SK-N-SH (cell line): ENCODE results near the gene CASP8AP2. TPM values are rescaled to one million over a fixed set of nuclear protein-coding genes. Genes with fewer than 3 reads are reported as not detected.
"Not testable (repeated sequence)": the region's sequence is repeated elsewhere in the genome, so short reads cannot be mapped to it uniquely, and the experiment has no call there.

Experiments
- CTCF ChIA-PET: fragments of 300-600, 350-600 bp; formaldehyde crosslinking; extraction: SDS; loops from one replicate; lab custom pipeline; 2021; lab: Yijun Ruan, JAX
- POLR2A ChIA-PET: fragments of 350-600 bp; sonication (Branson Sonifier 250); formaldehyde crosslinking; extraction: SDS; loops from one replicate; lab custom pipeline; 2020; ENCODE audit warnings: antibody characterized with exemption, inconsistent platforms; lab: Yijun Ruan, JAX
- DNase-seq: peaks from one replicate; pipeline ENCODE4 v3.0.0; 2012
- H2AFZ ChIP-seq: fragments of 200-600 bp; sonication (generic); 2 replicates; pipeline ENCODE4 v1.8.1; 2016; ENCODE audit warnings: antibody characterized with exemption, mild to moderate bottlenecking, low read depth
- H3F3A ChIP-seq: fragments of 200-600 bp; sonication (generic); replicated peaks from 2 replicates; pipeline ENCODE3; 2016; ENCODE audit warnings: antibody characterized with exemption, mild to moderate bottlenecking; ENCODE audit not compliant: insufficient read depth
- H3K27ac ChIP-seq, 2 experiments: fragments of 200-500 bp in 1 of 2; fragments of 200-600 bp in 1 of 2; sonication (Bioruptor generic) in 1 of 2; sonication (generic), shearing (Covaris generic) in 1 of 2; 2 replicates each; pipeline versions ENCODE4 v1.5.1 to v1.6.1; 2014 to 2016; ENCODE audit warnings: low read depth in 2 of 2, inconsistent platforms in 1 of 2, low read length in 1 of 2, mild to moderate bottlenecking in 1 of 2, mixed read lengths in 1 of 2
- H3K27me3 ChIP-seq: fragments of 200-600 bp; sonication (generic), shearing (Covaris generic); 2 replicates; pipeline ENCODE4 v1.6.1; 2016; ENCODE audit warnings: mixed run types; ENCODE audit not compliant: insufficient read depth
- H3K36me3 ChIP-seq, 2 experiments: fragments of 200-500 bp in 1 of 2; fragments of 200-600 bp in 1 of 2; sonication (Bioruptor generic) in 1 of 2; sonication (generic) in 1 of 2; replicated peaks in 1 of 2; 2 replicates each; pipeline versions ENCODE3 to v1.5.1; 2014 to 2016; ENCODE audit warnings: low read length in 1 of 2, mild to moderate bottlenecking in 1 of 2; ENCODE audit not compliant: insufficient read depth in 2 of 2, control insufficient read depth in 1 of 2
- H3K4me1 ChIP-seq, 2 experiments: fragments of 200-500 bp in 1 of 2; fragments of 200-600 bp in 1 of 2; sonication (Bioruptor generic) in 1 of 2; sonication (generic), shearing (Covaris generic) in 1 of 2; 2 replicates each; pipeline versions ENCODE4 v1.5.1 to v1.6.1; 2014 to 2016; ENCODE audit warnings: low read depth in 1 of 2, low read length in 1 of 2, mixed run types in 1 of 2; ENCODE audit not compliant: insufficient read depth in 2 of 2, control insufficient read depth in 1 of 2
- H3K4me2 ChIP-seq: fragments of 200-600 bp; sonication (generic), shearing (Covaris generic); 2 replicates; pipeline ENCODE4 v1.6.1; 2017; ENCODE audit warnings: mixed run types
- H3K4me3 ChIP-seq, 2 experiments: fragments of 200-500 bp in 1 of 2; fragments of 200-600 bp in 1 of 2; sonication (Bioruptor generic) in 1 of 2; sonication (generic), shearing (Covaris generic) in 1 of 2; 2 replicates each; pipeline versions ENCODE4 v1.5.1 to v1.8.1; 2014 to 2016; ENCODE audit warnings: low read depth in 2 of 2, inconsistent platforms in 1 of 2, low read length in 1 of 2, mild to moderate bottlenecking in 1 of 2, mixed read lengths in 1 of 2, moderate library complexity in 1 of 2
- H3K79me2 ChIP-seq: fragments of 200-600 bp; sonication (generic); 2 replicates; pipeline ENCODE4 v1.8.1; 2017; ENCODE audit warnings: mild to moderate bottlenecking; ENCODE audit not compliant: insufficient read depth
- H3K9ac ChIP-seq: fragments of 200-600 bp; sonication (generic); 2 replicates; pipeline ENCODE4 v1.6.1; 2017; ENCODE audit warnings: mixed run types
- H3K9me2 ChIP-seq: fragments of 200-600 bp; sonication (generic); 2 replicates; pipeline ENCODE4 v1.6.1; 2017; ENCODE audit warnings: mixed run types
- H3K9me3 ChIP-seq: fragments of 200-600 bp; sonication (generic); 2 replicates; pipeline ENCODE4 v1.6.1; 2017; ENCODE audit warnings: mixed run types, mild to moderate bottlenecking, moderate library complexity
- H4K20me1 ChIP-seq: fragments of 200-600 bp; sonication (generic); 2 replicates; pipeline ENCODE4 v1.6.1; 2017; ENCODE audit warnings: mild to moderate bottlenecking, mixed run types; ENCODE audit not compliant: insufficient read depth
- REST ChIP-seq: IDR thresholded peaks from 2 replicates; pipeline ENCODE4 v1.6.1; 2012; ENCODE audit warnings: mild to moderate bottlenecking, low read depth, low read length, moderate library complexity
- SMC3 ChIP-seq: IDR thresholded peaks from 2 replicates; pipeline ENCODE4 v1.6.1; 2012; ENCODE audit warnings: low read depth, low read length, improper control_type of control experiment
- YY1 ChIP-seq: IDR thresholded peaks from 2 replicates; pipeline ENCODE4 v1.4.0; 2012; ENCODE audit warnings: low read depth, mild to moderate bottlenecking
- WGBS: methylation state at CpG from one replicate; pipeline ENCODE4 v1.1.6; 2017; ENCODE audit warnings: low lambda C conversion rate; 5-methylcytosine and 5-hydroxymethylcytosine counted together
- polyA plus RNA-seq, 3 experiments: library from polyadenylated mRNA; depleted of rRNA; stranded (reverse); fragments of >200 nt; gene quantifications; 2 replicates each; pipeline ENCODE4 v1.2.3, GENCODE V29; 2012
- TF ChIP-seq, protein P1 (sequence below): fragments of 200-600 bp; sonication (generic); IDR thresholded peaks from 2 replicates; pipeline ENCODE4 v1.6.1; 2017; ENCODE audit warnings: antibody characterized with exemption, mild to moderate bottlenecking, moderate library complexity

CASP8AP2 gene
- polyA plus RNA-seq, 1 of the 3 experiments (the other 2 are of a cell fraction) = 2.8 TPM

DNA sequence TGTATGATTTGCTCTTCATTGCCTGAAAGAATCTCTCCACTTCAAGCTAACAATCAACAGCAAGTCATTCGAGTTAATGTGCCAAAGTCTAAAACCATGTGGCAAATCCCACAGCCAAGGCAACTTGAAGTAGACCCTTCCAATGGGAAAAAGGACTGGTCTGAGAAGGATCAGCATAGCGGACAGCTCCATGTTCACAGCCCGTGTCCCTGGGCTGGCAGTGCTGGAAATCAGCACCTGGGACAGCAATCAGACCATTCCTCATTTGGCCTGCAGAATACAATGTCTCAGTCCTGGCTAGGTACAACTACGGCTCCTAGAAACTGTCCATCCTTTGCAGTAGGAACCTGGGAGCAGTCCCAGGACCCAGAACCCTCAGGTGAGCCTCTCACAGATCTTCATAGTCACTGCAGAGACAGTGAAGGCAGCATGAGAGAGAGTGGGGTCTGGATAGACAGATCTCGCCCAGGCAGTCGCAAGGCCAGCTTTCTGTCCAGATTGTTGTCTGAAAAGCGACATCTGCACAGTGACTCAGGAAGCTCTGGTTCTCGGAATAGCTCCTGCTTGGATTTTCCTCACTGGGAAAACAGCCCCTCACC, 65.7 kb downstream of the CASP8AP2 start:
- Histone ChIP-seq H3K27ac (no peak overlapping the region), H3K9me2 (no peaks in the 10 kb centered on the region), H2AFZ (no peak overlapping the region), H3K9me3 (no peaks in the 10 kb centered on the region), H3F3A (no peaks in the 10 kb centered on the region), H3K4me1 (no peaks in the 10 kb centered on the region; a peak in 1 of 4 replicates), H3K9ac (no peak overlapping the region), H3K27me3 (no peaks in the 10 kb centered on the region), H4K20me1 (no peaks in the 10 kb centered on the region), H3K4me3 (no peak overlapping the region), H3K36me3 (no peaks in the 10 kb centered on the region), H3K4me2 (no peak overlapping the region), H3K79me2 (no peaks in the 10 kb centered on the region)
- ChIA-PET CTCF (no interaction called here), POLR2A (interaction anchor here (0.7 kb wide), 1 partner anchor 14 kb away, joined by 3 read pairs; no protein-coding TSS in a partner anchor)
- WGBS = 43% methylated on average over 5 of the region's 8 CpGs
- DNase-seq = peak; percentile 31
- TF ChIP-seq REST (peak; percentile 100), YY1 (no peak), SMC3 (no peak)
- TF ChIP-seq, protein P1, sequence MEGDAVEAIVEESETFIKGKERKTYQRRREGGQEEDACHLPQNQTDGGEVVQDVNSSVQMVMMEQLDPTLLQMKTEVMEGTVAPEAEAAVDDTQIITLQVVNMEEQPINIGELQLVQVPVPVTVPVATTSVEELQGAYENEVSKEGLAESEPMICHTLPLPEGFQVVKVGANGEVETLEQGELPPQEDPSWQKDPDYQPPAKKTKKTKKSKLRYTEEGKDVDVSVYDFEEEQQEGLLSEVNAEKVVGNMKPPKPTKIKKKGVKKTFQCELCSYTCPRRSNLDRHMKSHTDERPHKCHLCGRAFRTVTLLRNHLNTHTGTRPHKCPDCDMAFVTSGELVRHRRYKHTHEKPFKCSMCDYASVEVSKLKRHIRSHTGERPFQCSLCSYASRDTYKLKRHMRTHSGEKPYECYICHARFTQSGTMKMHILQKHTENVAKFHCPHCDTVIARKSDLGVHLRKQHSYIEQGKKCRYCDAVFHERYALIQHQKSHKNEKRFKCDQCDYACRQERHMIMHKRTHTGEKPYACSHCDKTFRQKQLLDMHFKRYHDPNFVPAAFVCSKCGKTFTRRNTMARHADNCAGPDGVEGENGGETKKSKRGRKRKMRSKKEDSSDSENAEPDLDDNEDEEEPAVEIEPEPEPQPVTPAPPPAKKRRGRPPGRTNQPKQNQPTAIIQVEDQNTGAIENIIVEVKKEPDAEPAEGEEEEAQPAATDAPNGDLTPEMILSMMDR = no peak

DNA sequence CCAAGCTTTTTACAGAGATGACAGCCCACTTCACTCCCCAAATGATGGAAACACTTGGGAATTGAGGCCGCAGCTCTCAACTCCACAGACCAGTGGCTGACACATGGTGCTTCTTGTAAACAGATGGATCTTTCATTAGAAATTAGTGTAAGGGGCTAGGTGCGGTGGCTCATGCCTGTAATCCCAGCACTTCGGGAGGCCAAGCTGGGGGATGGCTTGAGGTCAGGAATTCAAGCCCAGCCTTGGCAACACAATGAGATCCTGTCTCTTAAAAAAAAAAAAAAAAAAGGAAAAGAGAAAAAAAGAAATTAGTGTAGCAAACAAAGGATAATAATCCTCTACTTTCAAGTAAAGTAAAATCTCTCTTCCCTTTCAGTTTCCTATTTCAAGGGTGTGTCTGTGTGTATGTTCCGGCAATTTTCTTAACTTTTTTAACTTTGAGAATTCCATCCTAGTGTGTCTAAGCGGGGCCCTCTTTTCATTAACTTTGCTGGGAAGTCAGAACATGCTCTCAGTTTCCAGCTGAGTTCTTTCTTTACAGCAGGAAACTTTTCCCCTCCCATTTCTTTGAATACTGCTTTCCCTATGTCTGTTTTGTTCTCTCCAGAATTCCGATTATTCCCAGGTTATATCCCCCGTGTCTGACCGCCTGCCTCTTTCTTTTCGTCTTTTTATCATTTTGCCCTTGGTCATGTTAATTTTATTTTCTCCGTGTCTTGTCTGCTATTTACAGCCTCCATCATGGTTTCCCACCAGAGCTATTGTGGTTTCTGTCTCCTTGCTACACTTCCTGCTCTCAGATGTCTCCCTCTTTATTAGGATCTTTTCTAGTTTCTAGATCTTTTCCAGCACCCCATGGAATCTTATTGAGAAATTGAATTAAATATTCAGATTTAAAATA, 80.6 kb downstream of the CASP8AP2 start:
- H3K27ac ChIP-seq, H4K20me1 ChIP-seq, H3K79me2 ChIP-seq, H2AFZ ChIP-seq, POLR2A ChIA-PET, H3K27me3 ChIP-seq, H3K4me3 ChIP-seq, H3K9me3 ChIP-seq, H3K9me2 ChIP-seq, H3K4me1 ChIP-seq, CTCF ChIA-PET, H3K36me3 ChIP-seq, H3K9ac ChIP-seq, H3K4me2 ChIP-seq, DNase-seq, H3F3A ChIP-seq: not testable (repeated sequence)
- 72% methylated on average over 10 of the region's 10 CpGs for WGBS
